SK-N-SH (cell line): ENCODE measurements around the gene SMPD1. TPM values are rescaled to one million over a fixed set of nuclear protein-coding genes. Genes with fewer than 3 reads are reported as not detected.

ENCODE experiments used
- CTCF ChIA-PET: fragments of 300-600, 350-600 bp; formaldehyde crosslinking; extraction: SDS; loops from one replicate; lab custom pipeline; 2021; lab: Yijun Ruan, JAX
- POLR2A ChIA-PET: fragments of 350-600 bp; sonication (Branson Sonifier 250); formaldehyde crosslinking; extraction: SDS; loops from one replicate; lab custom pipeline; 2020; ENCODE audit warnings: antibody characterized with exemption, inconsistent platforms; lab: Yijun Ruan, JAX
- DNase-seq: peaks from one replicate; pipeline ENCODE4 v3.0.0; 2012
- H2AFZ ChIP-seq: fragments of 200-600 bp; sonication (generic); 2 replicates; pipeline ENCODE4 v1.8.1; 2016; ENCODE audit warnings: antibody characterized with exemption, mild to moderate bottlenecking, low read depth
- H3F3A ChIP-seq: fragments of 200-600 bp; sonication (generic); replicated peaks from 2 replicates; pipeline ENCODE3; 2016; ENCODE audit warnings: antibody characterized with exemption, mild to moderate bottlenecking; ENCODE audit not compliant: insufficient read depth
- H3K27ac ChIP-seq, 2 experiments: fragments of 200-500 bp in 1 of 2; fragments of 200-600 bp in 1 of 2; sonication (Bioruptor generic) in 1 of 2; sonication (generic), shearing (Covaris generic) in 1 of 2; 2 replicates each; pipeline versions ENCODE4 v1.5.1 to v1.6.1; 2014 to 2016; ENCODE audit warnings: low read depth in 2 of 2, inconsistent platforms in 1 of 2, low read length in 1 of 2, mild to moderate bottlenecking in 1 of 2, mixed read lengths in 1 of 2
- H3K27me3 ChIP-seq: fragments of 200-600 bp; sonication (generic), shearing (Covaris generic); 2 replicates; pipeline ENCODE4 v1.6.1; 2016; ENCODE audit warnings: mixed run types; ENCODE audit not compliant: insufficient read depth
- H3K36me3 ChIP-seq, 2 experiments: fragments of 200-500 bp in 1 of 2; fragments of 200-600 bp in 1 of 2; sonication (Bioruptor generic) in 1 of 2; sonication (generic) in 1 of 2; replicated peaks in 1 of 2; 2 replicates each; pipeline versions ENCODE3 to v1.5.1; 2014 to 2016; ENCODE audit warnings: low read length in 1 of 2, mild to moderate bottlenecking in 1 of 2; ENCODE audit not compliant: insufficient read depth in 2 of 2, control insufficient read depth in 1 of 2
- H3K4me1 ChIP-seq, 2 experiments: fragments of 200-500 bp in 1 of 2; fragments of 200-600 bp in 1 of 2; sonication (Bioruptor generic) in 1 of 2; sonication (generic), shearing (Covaris generic) in 1 of 2; 2 replicates each; pipeline versions ENCODE4 v1.5.1 to v1.6.1; 2014 to 2016; ENCODE audit warnings: low read depth in 1 of 2, low read length in 1 of 2, mixed run types in 1 of 2; ENCODE audit not compliant: insufficient read depth in 2 of 2, control insufficient read depth in 1 of 2
- H3K4me2 ChIP-seq: fragments of 200-600 bp; sonication (generic), shearing (Covaris generic); 2 replicates; pipeline ENCODE4 v1.6.1; 2017; ENCODE audit warnings: mixed run types
- H3K4me3 ChIP-seq, 2 experiments: fragments of 200-500 bp in 1 of 2; fragments of 200-600 bp in 1 of 2; sonication (Bioruptor generic) in 1 of 2; sonication (generic), shearing (Covaris generic) in 1 of 2; 2 replicates each; pipeline versions ENCODE4 v1.5.1 to v1.8.1; 2014 to 2016; ENCODE audit warnings: low read depth in 2 of 2, inconsistent platforms in 1 of 2, low read length in 1 of 2, mild to moderate bottlenecking in 1 of 2, mixed read lengths in 1 of 2, moderate library complexity in 1 of 2
- H3K79me2 ChIP-seq: fragments of 200-600 bp; sonication (generic); 2 replicates; pipeline ENCODE4 v1.8.1; 2017; ENCODE audit warnings: mild to moderate bottlenecking; ENCODE audit not compliant: insufficient read depth
- H3K9ac ChIP-seq: fragments of 200-600 bp; sonication (generic); 2 replicates; pipeline ENCODE4 v1.6.1; 2017; ENCODE audit warnings: mixed run types
- H3K9me2 ChIP-seq: fragments of 200-600 bp; sonication (generic); 2 replicates; pipeline ENCODE4 v1.6.1; 2017; ENCODE audit warnings: mixed run types
- H3K9me3 ChIP-seq: fragments of 200-600 bp; sonication (generic); 2 replicates; pipeline ENCODE4 v1.6.1; 2017; ENCODE audit warnings: mixed run types, mild to moderate bottlenecking, moderate library complexity
- H4K20me1 ChIP-seq: fragments of 200-600 bp; sonication (generic); 2 replicates; pipeline ENCODE4 v1.6.1; 2017; ENCODE audit warnings: mild to moderate bottlenecking, mixed run types; ENCODE audit not compliant: insufficient read depth
- CHD2 ChIP-seq: fragments of 150-350 bp; IDR thresholded peaks from 2 replicates; pipeline ENCODE4 v1.6.1; 2018; ENCODE audit warnings: low read length; ENCODE audit not compliant: partially characterized antibody
- CTCF ChIP-seq: fragments of 200-600 bp; sonication (generic); IDR thresholded peaks from 2 replicates; pipeline ENCODE4 v1.6.1; 2017; ENCODE audit warnings: antibody characterized with exemption, mild to moderate bottlenecking, moderate library complexity
- EP300 ChIP-seq, 2 experiments: IDR thresholded peaks; 2 replicates each; pipeline versions ENCODE4 v1.4.0 to v1.6.1; 2012; ENCODE audit warnings: borderline replicate concordance in 1 of 2, low read depth in 1 of 2, low read length in 1 of 2
- GATA2 ChIP-seq: sonication (generic); formaldehyde crosslinking; IDR thresholded peaks from 2 replicates; pipeline ENCODE4 v1.5.0; 2020; ENCODE audit warnings: mild to moderate bottlenecking, missing genetic modification reagents
- NRF1 ChIP-seq: IDR thresholded peaks from 2 replicates; pipeline ENCODE4 v1.6.1; 2012; ENCODE audit warnings: low read depth, mild to moderate bottlenecking, low read length
- WGBS: methylation state at CpG from one replicate; pipeline ENCODE4 v1.1.6; 2017; ENCODE audit warnings: low lambda C conversion rate; 5-methylcytosine and 5-hydroxymethylcytosine counted together
- polyA plus RNA-seq, 3 experiments: library from polyadenylated mRNA; depleted of rRNA; stranded (reverse); fragments of >200 nt; gene quantifications; 2 replicates each; pipeline ENCODE4 v1.2.3, GENCODE V29; 2012

The SMPD1 gene
- polyA plus RNA-seq, 1 of the 3 experiments (the other 2 are of a cell fraction), result 69.2 TPM

- Histone ChIP-seq H3K9me3 (no peaks in the 10 kb centered on the region), H4K20me1 (no peaks in the 10 kb centered on the region), H3K4me3 (peak overlapping the region; percentile 74 to 77), H3K9ac (peak overlapping the region; percentile 78; the same call in 1 of the 2 replicates), H3K27me3 (no peaks in the 10 kb centered on the region), H3K4me2 (peak overlapping the region; percentile 82), H3K27ac (peak overlapping the region in 1 of 2 experiments; percentile 62; a peak in 2 of 4 replicates), H3K9me2 (no peaks in the 10 kb centered on the region), H3K79me2 (0 out of 2 replicates have a peak, but pooled peaks cover 5% of the 10 kb centered on the region), H3F3A (no peaks in the 10 kb centered on the region), H3K36me3 (no peaks in the 10 kb centered on the region), H2AFZ (peak overlapping the region; percentile 93; the same call in 1 of the 2 replicates), H3K4me1 (peaks cover 0 to 11% of the 10 kb centered on the region in 2 experiments; a peak in 1 of 4 replicates)
- 59% methylated on average over 6 of the region's 7 CpGs for WGBS
- ChIA-PET POLR2A (interaction anchor here (1.1 to 1.8 kb wide), 5 partner anchors 8 to 23 kb away, joined by 3 to 8 read pairs (median 3); no protein-coding TSS in a partner anchor), CTCF (interaction anchor here (1.0 to 4.1 kb wide), 6 partner anchors 21 to 287 kb away, joined by 4 to 14 read pairs (median 6); no protein-coding TSS in a partner anchor)
- no peak for DNase-seq
- no peak for TF ChIP-seq EP300 (IDR thresholded peaks at IDR 0.05; ENCODE audit: borderline replicate concordance in 1 of 2, low read depth in 1 of 2, low read length in 1 of 2)
Measured at GRCh38 chr11:6417907-6418556, 27.8 kb downstream of the SMPD1 start.

- Histone ChIP-seq H2AFZ (peak overlapping the region; percentile 93; the same call in 1 of the 2 replicates), H3K9me3 (no peaks in the 10 kb centered on the region), H3K36me3 (no peaks in the 10 kb centered on the region), H3K4me2 (peak overlapping the region; percentile 82), H3K4me3 (peak overlapping the region; percentile 74 to 77), H3F3A (no peaks in the 10 kb centered on the region)
- no CpG with 5 or more reads among the region's 38 CpGs for WGBS
- CTCF ChIA-PET, result interaction anchor here (1.3 to 4.1 kb wide), 8 partner anchors 13 to 288 kb away, joined by 3 to 14 read pairs (median 6); no protein-coding TSS in a partner anchor
- no peak for TF ChIP-seq GATA2 (CRISPR knock-in tag)
- TF ChIP-seq CTCF, result no peak
- TF ChIP-seq NRF1, result no peak
- peak; percentile 7 for TF ChIP-seq CHD2
- TF ChIP-seq, all 33 proteins: peak for 1
- Histone ChIP-seq H3K9ac (peak overlapping the region; percentile 78; the same call in 1 of the 2 replicates), H3K79me2 (0 out of 2 replicates have a peak, but pooled peaks cover 5% of the 10 kb centered on the region), H3K27ac (peak overlapping the region in 1 of 2 experiments; percentile 62; a peak in 2 of 4 replicates), H3K4me1 (peaks cover 0 to 11% of the 10 kb centered on the region in 2 experiments; a peak in 1 of 4 replicates), H4K20me1 (no peaks in the 10 kb centered on the region), H3K9me2 (no peaks in the 10 kb centered on the region), H3K27me3 (no peaks in the 10 kb centered on the region)
- DNase-seq, result no peak
- POLR2A ChIA-PET, result interaction anchor here (0.6 to 1.8 kb wide), 20 partner anchors 8 to 228 kb away, joined by 3 to 9 read pairs (median 4); partner anchors contain the start of genes HPX, SMPD1 and TAF10
Measured at GRCh38 chr11:6418557-6419008, 28.3 kb downstream of the SMPD1 start.
